ENCODE results near the gene PSMC4. TPM values are rescaled to one million over a fixed set of nuclear protein-coding genes. Genes with fewer than 3 reads are reported as not detected.

The PSMC4 gene
- total RNA-seq, 1 experiment from 2014 or later, result 258 TPM

DNA sequence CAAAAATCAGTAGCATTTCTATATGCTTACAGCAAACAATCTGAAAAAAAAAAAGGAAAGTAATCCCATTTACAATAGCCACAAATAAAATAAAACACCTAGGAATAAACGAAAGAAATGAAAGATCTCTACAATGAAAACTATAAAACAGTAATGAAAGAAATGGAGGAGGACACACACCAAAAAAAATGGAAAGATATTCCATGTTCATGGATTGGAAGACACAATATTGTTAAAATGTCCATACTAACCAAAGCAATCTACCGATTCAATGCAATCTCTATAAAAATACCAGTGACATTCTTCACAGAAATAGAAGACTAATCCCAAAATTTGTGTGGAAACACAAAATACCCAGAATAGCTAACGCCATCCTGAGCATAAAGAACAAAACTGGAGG is 41.2 kb upstream of the PSMC4 start:
- TF ChIP-seq EZH2phosphoT487 (IDR thresholded peaks at IDR 0.05; ENCODE audit: borderline replicate concordance, low read length), result no peak
- TF ChIP-seq, protein P1, sequence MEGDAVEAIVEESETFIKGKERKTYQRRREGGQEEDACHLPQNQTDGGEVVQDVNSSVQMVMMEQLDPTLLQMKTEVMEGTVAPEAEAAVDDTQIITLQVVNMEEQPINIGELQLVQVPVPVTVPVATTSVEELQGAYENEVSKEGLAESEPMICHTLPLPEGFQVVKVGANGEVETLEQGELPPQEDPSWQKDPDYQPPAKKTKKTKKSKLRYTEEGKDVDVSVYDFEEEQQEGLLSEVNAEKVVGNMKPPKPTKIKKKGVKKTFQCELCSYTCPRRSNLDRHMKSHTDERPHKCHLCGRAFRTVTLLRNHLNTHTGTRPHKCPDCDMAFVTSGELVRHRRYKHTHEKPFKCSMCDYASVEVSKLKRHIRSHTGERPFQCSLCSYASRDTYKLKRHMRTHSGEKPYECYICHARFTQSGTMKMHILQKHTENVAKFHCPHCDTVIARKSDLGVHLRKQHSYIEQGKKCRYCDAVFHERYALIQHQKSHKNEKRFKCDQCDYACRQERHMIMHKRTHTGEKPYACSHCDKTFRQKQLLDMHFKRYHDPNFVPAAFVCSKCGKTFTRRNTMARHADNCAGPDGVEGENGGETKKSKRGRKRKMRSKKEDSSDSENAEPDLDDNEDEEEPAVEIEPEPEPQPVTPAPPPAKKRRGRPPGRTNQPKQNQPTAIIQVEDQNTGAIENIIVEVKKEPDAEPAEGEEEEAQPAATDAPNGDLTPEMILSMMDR (conservative IDR thresholded peaks at IDR 0.05; ENCODE audit: low read depth, low read length), result no peak
- ChIA-PET POLR2A (ENCODE audit: unreplicated experiment) (no interaction called here), CTCF (no interaction called here)
- no TSS peak for BruUV-seq (replicated peaks)
- Histone ChIP-seq H3F3A (ENCODE audit: low read length, unreplicated experiment) (no peaks in the 10 kb centered on the region), H3K4me2 (ENCODE audit: low read length) (no peak overlapping the region), H3K4me3 (ENCODE audit: low read length) (no peak overlapping the region), H2AFZ (ENCODE audit: low read length) (no peak overlapping the region), H3K9me3 (ENCODE audit: low read length) (no peaks in the 10 kb centered on the region), H4K20me1 (ENCODE audit: low read length) (no peaks in the 10 kb centered on the region), H3K36me3 (ENCODE audit: low read depth, low read length) (no peaks in the 10 kb centered on the region), H3K79me2 (ENCODE audit: low read length) (no peaks in the 10 kb centered on the region), H3K27me3 (ENCODE audit: low read length) (no peaks in the 10 kb centered on the region), H3K4me1 (ENCODE audit: insufficient read depth, low read length) (no peaks in the 10 kb centered on the region), H3K9ac (ENCODE audit: low read length) (no peak overlapping the region), H3K9me2 (replicated peaks; ENCODE audit: low read length) (no peaks in the 10 kb centered on the region), H3K27ac (ENCODE audit: low read length) (no peak overlapping the region)
- ATAC-seq (no peak), DNase-seq (no peak)
- intact Hi-C loops (cut with micrococcal nuclease), result no loop called here

DNA sequence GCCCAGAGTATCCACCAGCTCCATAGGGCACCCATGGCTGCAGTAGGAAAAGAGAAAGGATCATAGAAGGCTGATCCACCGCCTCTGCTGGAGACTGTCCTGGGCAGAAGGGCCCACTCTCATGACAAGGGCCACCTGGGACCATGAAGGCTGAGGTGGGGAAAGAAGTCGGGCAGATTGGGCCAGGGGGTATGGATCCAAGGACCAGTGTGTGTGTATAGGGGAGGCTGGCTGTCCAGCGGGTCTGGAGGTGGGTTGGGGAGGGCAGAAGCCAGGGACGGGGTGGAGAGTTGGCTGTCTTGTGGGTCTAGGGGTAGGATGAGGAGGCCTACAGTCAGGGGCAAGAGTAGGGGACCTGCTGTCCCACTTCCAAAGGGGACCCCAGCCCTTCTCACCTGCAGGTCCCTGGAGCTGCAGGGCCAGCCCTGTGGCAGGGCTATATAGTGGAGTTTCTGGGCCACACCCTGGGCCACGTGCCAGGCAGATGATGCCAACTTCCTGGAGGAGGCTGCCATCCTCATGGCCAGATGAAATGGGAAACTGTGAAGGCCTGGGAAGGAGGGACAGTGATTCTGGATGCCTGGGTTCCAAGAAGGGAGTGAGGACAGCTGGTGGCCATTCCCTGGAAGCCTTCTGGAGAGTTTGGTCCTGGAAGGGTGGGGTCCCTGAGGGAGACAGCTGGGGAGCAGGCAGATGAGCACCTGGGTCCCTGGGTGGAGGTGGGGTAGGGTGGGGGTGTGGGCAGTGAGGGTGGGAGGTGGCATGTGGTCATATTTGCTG is 36.2 kb upstream of the PSMC4 start, which contains the start of gene FCGBP:
FCGBP (minus strand) TSS at position 51 of the 780 bp plus-strand sequence.
- ATAC-seq (no peak), DNase-seq (no peak)
- no peaks in the 10 kb centered on the region for H3K27me3 ChIP-seq (ENCODE audit: low read length)
- H3K4me3 ChIP-seq (ENCODE audit: low read length), result no peak within 1 kb of the TSS
- intact Hi-C loops (cut with micrococcal nuclease), result no loop called here
- H3K27ac ChIP-seq (ENCODE audit: low read length), result no peak within 1 kb of the TSS
- no peaks in the 10 kb centered on the region for H3K9me3 ChIP-seq (ENCODE audit: low read length)
- TF ChIP-seq, protein P1 (conservative IDR thresholded peaks at IDR 0.05; ENCODE audit: low read depth, low read length), result no peak
- TF ChIP-seq EZH2 (IDR thresholded peaks at IDR 0.05; ENCODE audit: low read length, unreplicated experiment), result no peak
- TF ChIP-seq EZH2phosphoT487 (IDR thresholded peaks at IDR 0.05; ENCODE audit: borderline replicate concordance, low read length), result no peak
- H3K9me2 ChIP-seq (replicated peaks; ENCODE audit: low read length), result no peaks in the 10 kb centered on the region
- ChIA-PET CTCF (no interaction called here), POLR2A (ENCODE audit: unreplicated experiment) (no interaction called here)
- no peak within 1 kb of the TSS for H2AFZ ChIP-seq (ENCODE audit: low read length)
- H3K79me2 ChIP-seq (ENCODE audit: low read length), result no peaks in the 10 kb centered on the region
- no TSS peak for BruUV-seq (replicated peaks)
- H3F3A ChIP-seq (ENCODE audit: low read length, unreplicated experiment), result no peaks in the 10 kb centered on the region
- H3K36me3 ChIP-seq (ENCODE audit: low read depth, low read length), result no peaks in the 10 kb centered on the region
- no peaks in the 10 kb centered on the region for H4K20me1 ChIP-seq (ENCODE audit: low read length)
- no peak within 1 kb of the TSS for H3K9ac ChIP-seq (ENCODE audit: low read length)
- H3K4me2 ChIP-seq (ENCODE audit: low read length), result no peak within 1 kb of the TSS
- H3K4me1 ChIP-seq (ENCODE audit: insufficient read depth, low read length), result no peaks in the 10 kb centered on the region

DNA sequence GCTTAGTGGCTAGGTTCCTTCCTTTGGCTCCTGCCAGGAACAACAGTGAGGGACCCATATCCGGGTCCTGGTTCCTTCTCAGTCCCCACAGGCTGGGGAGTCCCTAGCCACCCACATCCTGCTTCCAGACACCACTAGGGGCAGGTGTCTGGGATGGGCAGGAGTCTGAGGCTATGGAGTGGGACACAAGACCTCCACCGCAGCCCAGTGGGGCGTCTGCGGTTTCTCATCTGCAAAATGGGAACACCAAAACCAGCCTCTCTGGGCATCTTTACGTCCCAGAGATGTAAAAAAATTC is 35.7 kb upstream of the PSMC4 start:
- no peaks in the 10 kb centered on the region for H3F3A ChIP-seq (ENCODE audit: low read length, unreplicated experiment)
- intact Hi-C loops (cut with micrococcal nuclease), result no loop called here
- ChIA-PET POLR2A (ENCODE audit: unreplicated experiment) (no interaction called here), CTCF (no interaction called here)
- no peaks in the 10 kb centered on the region for H4K20me1 ChIP-seq (ENCODE audit: low read length)
- ATAC-seq (no peak), DNase-seq (no peak)
- H3K36me3 ChIP-seq (ENCODE audit: low read depth, low read length), result no peaks in the 10 kb centered on the region
- no TSS peak for BruUV-seq (replicated peaks)
- no peak overlapping the region for H3K27ac ChIP-seq (ENCODE audit: low read length)
- no peak for TF ChIP-seq EZH2 (IDR thresholded peaks at IDR 0.05; ENCODE audit: low read length, unreplicated experiment)
- TF ChIP-seq, protein P1 (conservative IDR thresholded peaks at IDR 0.05; ENCODE audit: low read depth, low read length), result no peak
- no peak for TF ChIP-seq EZH2phosphoT487 (IDR thresholded peaks at IDR 0.05; ENCODE audit: borderline replicate concordance, low read length)
- H3K79me2 ChIP-seq (ENCODE audit: low read length), result no peaks in the 10 kb centered on the region
- no peak overlapping the region for H3K4me3 ChIP-seq (ENCODE audit: low read length)
- H3K9me3 ChIP-seq (ENCODE audit: low read length), result no peaks in the 10 kb centered on the region
- no peak overlapping the region for H3K9ac ChIP-seq (ENCODE audit: low read length)
- H3K27me3 ChIP-seq (ENCODE audit: low read length), result no peaks in the 10 kb centered on the region
- no peaks in the 10 kb centered on the region for H3K4me1 ChIP-seq (ENCODE audit: insufficient read depth, low read length)
- H3K4me2 ChIP-seq (ENCODE audit: low read length), result no peak overlapping the region
- H3K9me2 ChIP-seq (replicated peaks; ENCODE audit: low read length), result no peaks in the 10 kb centered on the region
- no peak overlapping the region for H2AFZ ChIP-seq (ENCODE audit: low read length)

All from PC-3 (cell line).